Mesenchymal stem cell (in vitro differentiated cells and primary cell): ENCODE measurements around the gene TMEM121B.

Experiments used
- DNase-seq: peaks from one replicate; pipeline ENCODE4 v3.0.0-alpha.2; 2013
- H2AFZ ChIP-seq: one replicate; pipeline ENCODE4 v1.6.1; 2013; ENCODE audit warnings: low read depth, mild to moderate bottlenecking, control low read depth, inconsistent platforms, low read length, moderate library complexity
- H2AK5ac ChIP-seq: 2 replicates; pipeline ENCODE4 v1.6.1; 2013; ENCODE audit warnings: low read length, moderate library complexity, mild to moderate bottlenecking, inconsistent platforms; ENCODE audit not compliant: severe bottlenecking
- H2BK120ac ChIP-seq: one replicate; pipeline ENCODE4 v1.6.1; 2013; ENCODE audit warnings: low read depth, mild to moderate bottlenecking, inconsistent platforms, low read length, moderate library complexity
- H2BK12ac ChIP-seq, 2 experiments: one replicate each; pipeline ENCODE4 v1.6.1; 2013; ENCODE audit warnings: inconsistent platforms in 2 of 2, low read length in 2 of 2, mild to moderate bottlenecking in 2 of 2, moderate library complexity in 2 of 2, control low read depth in 1 of 2
- H2BK15ac ChIP-seq: one replicate; pipeline ENCODE4 v1.6.1; 2013; ENCODE audit warnings: mild to moderate bottlenecking, low read depth, inconsistent platforms; ENCODE audit not compliant: poor library complexity, severe bottlenecking
- H2BK5ac ChIP-seq: 2 replicates; pipeline ENCODE4 v1.6.1; 2013; ENCODE audit warnings: low read depth, mild to moderate bottlenecking, low read length, control low read depth, inconsistent platforms; ENCODE audit not compliant: poor library complexity, severe bottlenecking
- H3K14ac ChIP-seq, 2 experiments: one replicate each; pipeline ENCODE4 v1.6.1; 2013; ENCODE audit warnings: inconsistent platforms in 2 of 2, low read length in 2 of 2, control low read depth in 1 of 2, mild to moderate bottlenecking in 1 of 2, moderate library complexity in 1 of 2
- H3K18ac ChIP-seq, 2 experiments: one replicate each; pipeline ENCODE4 v1.6.1; 2013; ENCODE audit warnings: inconsistent platforms in 2 of 2, low read length in 2 of 2, control low read depth in 1 of 2, low read depth in 1 of 2, mild to moderate bottlenecking in 1 of 2
- H3K23ac ChIP-seq, 2 experiments: one replicate each; pipeline ENCODE4 v1.6.1; 2013; ENCODE audit warnings: inconsistent platforms in 2 of 2, low read length in 2 of 2, mild to moderate bottlenecking in 2 of 2, moderate library complexity in 2 of 2, control low read depth in 1 of 2
- H3K27ac ChIP-seq: 2 replicates; pipeline ENCODE4 v1.5.1; 2013; ENCODE audit warnings: mild to moderate bottlenecking, moderate library complexity, low read length, control low read depth, inconsistent platforms; ENCODE audit not compliant: poor library complexity, severe bottlenecking
- H3K27me3 ChIP-seq, 2 experiments: 2 replicates each; pipeline versions ENCODE4 v1.6.1 to v1.7.0; 2013; ENCODE audit warnings: low read length in 2 of 2, mild to moderate bottlenecking in 2 of 2, moderate library complexity in 2 of 2, control low read depth in 1 of 2, inconsistent platforms in 1 of 2; ENCODE audit not compliant: control insufficient read depth in 1 of 2, insufficient read depth in 1 of 2
- H3K36me3 ChIP-seq, 2 experiments: 2 replicates each; pipeline versions ENCODE4 v1.6.1 to v1.7.0; 2013; ENCODE audit warnings: low read length in 2 of 2, control low read depth in 1 of 2, inconsistent platforms in 1 of 2, low read depth in 1 of 2, mild to moderate bottlenecking in 1 of 2; ENCODE audit not compliant: insufficient read depth in 2 of 2, control insufficient read depth in 1 of 2
- H3K4ac ChIP-seq, 2 experiments: one replicate each; pipeline ENCODE4 v1.6.1; 2013; ENCODE audit warnings: inconsistent platforms in 2 of 2, low read length in 2 of 2, mild to moderate bottlenecking in 2 of 2, moderate library complexity in 2 of 2, control low read depth in 1 of 2, low read depth in 1 of 2
- H3K4me1 ChIP-seq: 2 replicates; pipeline ENCODE4 v1.6.1; 2013; ENCODE audit warnings: low read depth, low read length, control low read depth; ENCODE audit not compliant: control insufficient read depth, insufficient read depth
- H3K4me2 ChIP-seq: 2 replicates; pipeline ENCODE4 v1.6.1; 2013; ENCODE audit warnings: low read length, mild to moderate bottlenecking, inconsistent platforms; ENCODE audit not compliant: poor library complexity, severe bottlenecking
- H3K4me3 ChIP-seq, 2 experiments: 2 replicates each; pipeline versions ENCODE4 v1.5.1 to v1.7.0; 2013; ENCODE audit warnings: low read length in 2 of 2, mild to moderate bottlenecking in 2 of 2, control low read depth in 1 of 2, low read depth in 1 of 2; ENCODE audit not compliant: insufficient read depth in 1 of 2
- H3K79me1 ChIP-seq: replicated peaks from 2 replicates; pipeline ENCODE4 v1.6.1; 2013; ENCODE audit warnings: mild to moderate bottlenecking, control low read depth, low read length, inconsistent platforms; ENCODE audit not compliant: poor library complexity, severe bottlenecking
- H3K9ac ChIP-seq: 2 replicates; pipeline ENCODE4 v1.7.0; 2013; ENCODE audit warnings: mild to moderate bottlenecking, low read length, moderate library complexity
- H3K9me3 ChIP-seq: 2 replicates; pipeline ENCODE4 v1.7.0; 2013; ENCODE audit warnings: mild to moderate bottlenecking, low read length; ENCODE audit not compliant: control insufficient read depth
- H4K8ac ChIP-seq: one replicate; pipeline ENCODE4 v1.6.1; 2013; ENCODE audit warnings: inconsistent platforms, mild to moderate bottlenecking, low read length, moderate library complexity
- H4K91ac ChIP-seq: one replicate; pipeline ENCODE4 v1.6.1; 2013; ENCODE audit warnings: mild to moderate bottlenecking, low read length, inconsistent platforms
- WGBS: methylation state at CpG from one replicate; pipeline ENCODE4 v1.1.7; 2013; ENCODE audit warnings: mixed read lengths; 5-methylcytosine and 5-hydroxymethylcytosine counted together

Gene TMEM121B

DNA sequence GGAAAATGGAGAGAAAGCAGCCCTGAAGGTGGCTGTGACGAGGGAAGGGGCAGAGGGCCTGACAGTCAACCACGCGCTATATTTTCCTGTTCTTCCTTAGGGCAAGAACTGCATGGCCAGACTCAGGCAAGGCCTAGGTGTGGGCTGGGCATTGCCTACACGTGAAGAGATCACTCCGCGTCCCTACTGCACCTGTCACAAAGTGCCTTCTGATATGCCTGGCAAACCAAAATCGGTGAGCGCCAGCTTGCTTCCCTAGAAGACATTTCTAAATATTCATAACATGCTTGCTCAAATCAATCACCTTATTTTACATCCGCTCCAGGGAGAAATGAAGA lies 6.3 kb downstream of the TMEM121B start:
- Histone ChIP-seq H3K27ac (no peak overlapping the region), H3K27me3 (peaks cover 37 to 43% of the 10 kb centered on the region in 2 experiments), H3K4me2 (no peak overlapping the region)

GRCh38 chr22:17114173-17114897 lies 6.8 kb downstream of the TMEM121B start:
- Histone ChIP-seq H4K8ac (no peak overlapping the region), H3K23ac (no peak overlapping the region), H3K9me3 (no peaks in the 10 kb centered on the region), H3K4me1 (peaks cover 2% of the 10 kb centered on the region), H3K4ac (no peak overlapping the region), H2BK5ac (no peak overlapping the region), H2AFZ (no peak overlapping the region), H4K91ac (no peak overlapping the region), H3K4me2 (no peak overlapping the region), H3K14ac (no peak overlapping the region), H3K27me3 (peaks cover 34 to 38% of the 10 kb centered on the region in 2 experiments), H2BK15ac (no peak overlapping the region), H2AK5ac (no peak overlapping the region), H3K9ac (no peak overlapping the region), H3K79me1 (no peaks in the 10 kb centered on the region), H3K4me3 (no peak overlapping the region), H2BK120ac (no peak overlapping the region), H2BK12ac (no peak overlapping the region), H3K27ac (no peak overlapping the region), H3K18ac (no peak overlapping the region), H3K36me3 (peaks cover 8 to 12% of the 10 kb centered on the region in 2 experiments)
- WGBS = 88% methylated on average over 13 of the region's 13 CpGs
- DNase-seq = no peak

More for the DNA sequence above, 6.3 kb downstream of the TMEM121B start:
- H3K4me1 ChIP-seq = peaks cover 2% of the 10 kb centered on the region
- no peak overlapping the region for H3K4me3 ChIP-seq
- H2AFZ ChIP-seq = no peak overlapping the region
- H2BK12ac ChIP-seq = no peak overlapping the region
- no peak overlapping the region for H2BK15ac ChIP-seq
- peaks cover 2 to 7% of the 10 kb centered on the region in 2 experiments for H3K36me3 ChIP-seq
- no peak overlapping the region for H3K18ac ChIP-seq
- no peak overlapping the region for H3K14ac ChIP-seq
- H4K91ac ChIP-seq = no peak overlapping the region
- DNase-seq = no peak
- H2AK5ac ChIP-seq = no peak overlapping the region
- H3K9me3 ChIP-seq = no peaks in the 10 kb centered on the region
- H3K23ac ChIP-seq = no peak overlapping the region
- H3K4ac ChIP-seq = no peak overlapping the region
- 95% methylated on average over 7 of the region's 9 CpGs for WGBS
- no peak overlapping the region for H2BK5ac ChIP-seq
- no peak overlapping the region for H2BK120ac ChIP-seq
- no peak overlapping the region for H3K9ac ChIP-seq
- H3K79me1 ChIP-seq = no peaks in the 10 kb centered on the region
- H4K8ac ChIP-seq = no peak overlapping the region

DNA sequence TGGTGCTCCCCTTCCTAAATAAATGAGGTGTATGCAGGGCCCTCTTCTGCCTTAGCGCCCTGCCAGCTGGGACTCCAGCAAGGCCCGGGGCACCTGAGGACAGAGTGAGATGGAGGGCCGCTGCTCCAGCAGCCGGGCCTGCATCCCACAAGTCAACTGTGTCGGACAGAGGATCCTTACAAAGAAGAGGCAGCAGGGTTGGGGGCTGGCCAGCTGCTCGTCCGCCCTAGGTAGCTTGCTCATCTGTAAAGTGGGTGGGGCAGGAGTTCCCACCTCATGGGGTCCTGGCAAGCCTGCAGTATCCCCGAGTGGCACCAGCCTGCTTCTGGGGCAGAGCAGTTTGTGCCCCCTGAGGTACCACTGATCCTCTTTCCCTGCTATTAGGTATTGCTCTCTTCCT lies 7.6 kb downstream of the TMEM121B start:
- no peak overlapping the region for H2AFZ ChIP-seq
- H3K9ac ChIP-seq = no peak overlapping the region
- peaks cover 2% of the 10 kb centered on the region for H3K4me1 ChIP-seq
- DNase-seq = no peak
- H3K14ac ChIP-seq = no peak overlapping the region
- H2BK15ac ChIP-seq = no peak overlapping the region
- H3K9me3 ChIP-seq = no peaks in the 10 kb centered on the region
- H2BK5ac ChIP-seq = no peak overlapping the region
- peaks cover 27 to 31% of the 10 kb centered on the region in 2 experiments for H3K27me3 ChIP-seq
- no peak overlapping the region for H3K4me2 ChIP-seq
- no peak overlapping the region for H2BK12ac ChIP-seq
- H2BK120ac ChIP-seq = no peak overlapping the region
- no peak overlapping the region for H3K18ac ChIP-seq
- no peak overlapping the region for H3K4me3 ChIP-seq
- H3K79me1 ChIP-seq = no peaks in the 10 kb centered on the region
- 88% methylated on average over 8 of the region's 8 CpGs for WGBS
- peaks cover 15 to 20% of the 10 kb centered on the region in 2 experiments for H3K36me3 ChIP-seq
- H3K4ac ChIP-seq = no peak overlapping the region
- H4K91ac ChIP-seq = no peak overlapping the region
- H3K23ac ChIP-seq = no peak overlapping the region
- H4K8ac ChIP-seq = no peak overlapping the region
- H3K27ac ChIP-seq = no peak overlapping the region
- no peak overlapping the region for H2AK5ac ChIP-seq

- peaks cover 17 to 21% of the 10 kb centered on the region in 2 experiments for H3K27me3 ChIP-seq
- H3K4me2 ChIP-seq = no peak overlapping the region
- H3K4me1 ChIP-seq = peaks cover 2% of the 10 kb centered on the region
- no peak overlapping the region for H4K91ac ChIP-seq
- H2BK5ac ChIP-seq = no peak overlapping the region
- H2AK5ac ChIP-seq = no peak overlapping the region
- H3K27ac ChIP-seq = no peak overlapping the region
- peaks cover 24 to 26% of the 10 kb centered on the region in 2 experiments for H3K36me3 ChIP-seq
- H2AFZ ChIP-seq = no peak overlapping the region
- H2BK12ac ChIP-seq = no peak overlapping the region
- DNase-seq = no peak
- no peak overlapping the region for H3K9ac ChIP-seq
- WGBS = 82% methylated on average over 5 of the region's 9 CpGs
- no peak overlapping the region for H3K14ac ChIP-seq
- H3K9me3 ChIP-seq = no peaks in the 10 kb centered on the region
- no peak overlapping the region for H3K4me3 ChIP-seq
- no peak overlapping the region for H2BK120ac ChIP-seq
- H3K79me1 ChIP-seq = no peaks in the 10 kb centered on the region
- H2BK15ac ChIP-seq = no peak overlapping the region
- no peak overlapping the region for H3K4ac ChIP-seq
- H3K18ac ChIP-seq = no peak overlapping the region
- no peak overlapping the region for H3K23ac ChIP-seq
- no peak overlapping the region for H4K8ac ChIP-seq
These were observed 8.6 kb downstream of the TMEM121B start for GRCh38 chr22:17112491-17113042.
